Mesenchymal stem cell (in vitro differentiated cells and primary cell): ENCODE results near the gene GARRE1.
A peak's percentile ranks its signal among the peaks of the same experiment; 100 is the strongest.
"Not testable (repeated sequence)": the region's sequence is repeated elsewhere in the genome, so short reads cannot be mapped to it uniquely, and the experiment has no call there.

Experiments used
- DNase-seq: peaks from one replicate; pipeline ENCODE4 v3.0.0-alpha.2; 2013
- H2AFZ ChIP-seq: one replicate; pipeline ENCODE4 v1.6.1; 2013; ENCODE audit warnings: low read depth, mild to moderate bottlenecking, control low read depth, inconsistent platforms, low read length, moderate library complexity
- H2AK5ac ChIP-seq: 2 replicates; pipeline ENCODE4 v1.6.1; 2013; ENCODE audit warnings: low read length, moderate library complexity, mild to moderate bottlenecking, inconsistent platforms; ENCODE audit not compliant: severe bottlenecking
- H2BK120ac ChIP-seq: one replicate; pipeline ENCODE4 v1.6.1; 2013; ENCODE audit warnings: low read depth, mild to moderate bottlenecking, inconsistent platforms, low read length, moderate library complexity
- H2BK12ac ChIP-seq, 2 experiments: one replicate each; pipeline ENCODE4 v1.6.1; 2013; ENCODE audit warnings: inconsistent platforms in 2 of 2, low read length in 2 of 2, mild to moderate bottlenecking in 2 of 2, moderate library complexity in 2 of 2, control low read depth in 1 of 2
- H2BK15ac ChIP-seq: one replicate; pipeline ENCODE4 v1.6.1; 2013; ENCODE audit warnings: mild to moderate bottlenecking, low read depth, inconsistent platforms; ENCODE audit not compliant: poor library complexity, severe bottlenecking
- H2BK5ac ChIP-seq: 2 replicates; pipeline ENCODE4 v1.6.1; 2013; ENCODE audit warnings: low read depth, mild to moderate bottlenecking, low read length, control low read depth, inconsistent platforms; ENCODE audit not compliant: poor library complexity, severe bottlenecking
- H3K14ac ChIP-seq, 2 experiments: one replicate each; pipeline ENCODE4 v1.6.1; 2013; ENCODE audit warnings: inconsistent platforms in 2 of 2, low read length in 2 of 2, control low read depth in 1 of 2, mild to moderate bottlenecking in 1 of 2, moderate library complexity in 1 of 2
- H3K18ac ChIP-seq, 2 experiments: one replicate each; pipeline ENCODE4 v1.6.1; 2013; ENCODE audit warnings: inconsistent platforms in 2 of 2, low read length in 2 of 2, control low read depth in 1 of 2, low read depth in 1 of 2, mild to moderate bottlenecking in 1 of 2
- H3K23ac ChIP-seq, 2 experiments: one replicate each; pipeline ENCODE4 v1.6.1; 2013; ENCODE audit warnings: inconsistent platforms in 2 of 2, low read length in 2 of 2, mild to moderate bottlenecking in 2 of 2, moderate library complexity in 2 of 2, control low read depth in 1 of 2
- H3K27ac ChIP-seq: 2 replicates; pipeline ENCODE4 v1.5.1; 2013; ENCODE audit warnings: mild to moderate bottlenecking, moderate library complexity, low read length, control low read depth, inconsistent platforms; ENCODE audit not compliant: poor library complexity, severe bottlenecking
- H3K27me3 ChIP-seq, 2 experiments: 2 replicates each; pipeline versions ENCODE4 v1.6.1 to v1.7.0; 2013; ENCODE audit warnings: low read length in 2 of 2, mild to moderate bottlenecking in 2 of 2, moderate library complexity in 2 of 2, control low read depth in 1 of 2, inconsistent platforms in 1 of 2; ENCODE audit not compliant: control insufficient read depth in 1 of 2, insufficient read depth in 1 of 2
- H3K36me3 ChIP-seq, 2 experiments: 2 replicates each; pipeline versions ENCODE4 v1.6.1 to v1.7.0; 2013; ENCODE audit warnings: low read length in 2 of 2, control low read depth in 1 of 2, inconsistent platforms in 1 of 2, low read depth in 1 of 2, mild to moderate bottlenecking in 1 of 2; ENCODE audit not compliant: insufficient read depth in 2 of 2, control insufficient read depth in 1 of 2
- H3K4ac ChIP-seq, 2 experiments: one replicate each; pipeline ENCODE4 v1.6.1; 2013; ENCODE audit warnings: inconsistent platforms in 2 of 2, low read length in 2 of 2, mild to moderate bottlenecking in 2 of 2, moderate library complexity in 2 of 2, control low read depth in 1 of 2, low read depth in 1 of 2
- H3K4me1 ChIP-seq: 2 replicates; pipeline ENCODE4 v1.6.1; 2013; ENCODE audit warnings: low read depth, low read length, control low read depth; ENCODE audit not compliant: control insufficient read depth, insufficient read depth
- H3K4me2 ChIP-seq: 2 replicates; pipeline ENCODE4 v1.6.1; 2013; ENCODE audit warnings: low read length, mild to moderate bottlenecking, inconsistent platforms; ENCODE audit not compliant: poor library complexity, severe bottlenecking
- H3K4me3 ChIP-seq, 2 experiments: 2 replicates each; pipeline versions ENCODE4 v1.5.1 to v1.7.0; 2013; ENCODE audit warnings: low read length in 2 of 2, mild to moderate bottlenecking in 2 of 2, control low read depth in 1 of 2, low read depth in 1 of 2; ENCODE audit not compliant: insufficient read depth in 1 of 2
- H3K79me1 ChIP-seq: replicated peaks from 2 replicates; pipeline ENCODE4 v1.6.1; 2013; ENCODE audit warnings: mild to moderate bottlenecking, control low read depth, low read length, inconsistent platforms; ENCODE audit not compliant: poor library complexity, severe bottlenecking
- H3K9ac ChIP-seq: 2 replicates; pipeline ENCODE4 v1.7.0; 2013; ENCODE audit warnings: mild to moderate bottlenecking, low read length, moderate library complexity
- H3K9me3 ChIP-seq: 2 replicates; pipeline ENCODE4 v1.7.0; 2013; ENCODE audit warnings: mild to moderate bottlenecking, low read length; ENCODE audit not compliant: control insufficient read depth
- H4K8ac ChIP-seq: one replicate; pipeline ENCODE4 v1.6.1; 2013; ENCODE audit warnings: inconsistent platforms, mild to moderate bottlenecking, low read length, moderate library complexity
- H4K91ac ChIP-seq: one replicate; pipeline ENCODE4 v1.6.1; 2013; ENCODE audit warnings: mild to moderate bottlenecking, low read length, inconsistent platforms
- WGBS: methylation state at CpG from one replicate; pipeline ENCODE4 v1.1.7; 2013; ENCODE audit warnings: mixed read lengths; 5-methylcytosine and 5-hydroxymethylcytosine counted together

GARRE1 gene

GRCh38 chr19:34216745-34217219, 37.6 kb upstream of the GARRE1 start:
- H3K23ac ChIP-seq, H2BK15ac ChIP-seq, H3K27me3 ChIP-seq, H3K9ac ChIP-seq, H2AK5ac ChIP-seq, H3K4me1 ChIP-seq, H3K4me3 ChIP-seq, H2BK120ac ChIP-seq, H2AFZ ChIP-seq, H2BK5ac ChIP-seq, H3K27ac ChIP-seq, H3K9me3 ChIP-seq, DNase-seq, H3K4ac ChIP-seq, H3K18ac ChIP-seq, H4K91ac ChIP-seq, H3K4me2 ChIP-seq, H3K14ac ChIP-seq, H2BK12ac ChIP-seq, H4K8ac ChIP-seq: not testable (repeated sequence)
- 92% methylated on average over 13 of the region's 14 CpGs for WGBS
- Histone ChIP-seq H3K36me3 (peaks cover 28 to 78% of the 10 kb centered on the region in 2 experiments), H3K79me1 (peaks cover 14% of the 10 kb centered on the region)

DNA sequence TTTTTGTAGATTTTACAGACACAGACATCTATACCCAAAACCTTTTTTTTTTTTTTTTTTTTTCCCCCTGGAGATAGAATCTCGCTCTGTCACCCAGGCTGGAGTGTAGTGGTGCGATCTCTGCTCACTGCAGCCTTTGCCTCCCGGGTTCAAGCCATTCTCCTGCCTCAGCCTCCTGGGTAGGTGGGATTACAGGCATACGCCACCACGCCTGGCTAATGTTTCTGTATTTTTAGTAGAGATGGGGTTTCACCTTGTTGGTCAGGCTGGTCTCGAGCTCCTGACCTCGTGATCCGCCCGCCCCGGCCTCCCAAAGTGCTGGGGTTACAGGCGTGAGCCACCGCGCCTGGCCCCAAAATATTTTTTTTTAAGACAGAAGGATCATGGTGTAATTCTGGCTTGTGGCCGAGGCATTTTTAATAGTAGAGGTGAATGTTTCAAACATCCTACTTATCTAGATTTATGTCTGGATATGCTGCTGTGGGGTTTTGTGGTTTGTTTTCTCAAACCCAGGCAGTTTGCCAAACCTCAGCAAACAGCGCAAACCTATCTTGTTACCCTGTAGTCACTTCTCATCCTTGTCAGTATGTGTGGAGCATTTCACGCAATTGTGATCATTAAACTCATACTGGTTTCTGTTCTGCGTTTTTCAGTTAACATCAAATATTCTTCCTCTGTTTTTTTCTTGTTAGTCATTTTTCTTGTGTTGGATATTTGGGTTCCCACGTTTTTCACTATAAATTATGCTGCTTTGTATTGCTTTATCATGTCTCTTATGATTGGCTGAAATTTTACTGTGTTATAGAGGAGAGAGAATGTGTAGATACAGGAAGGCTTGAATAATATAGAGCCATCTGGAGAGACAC, 36.2 kb upstream of the GARRE1 start:
- Histone ChIP-seq H3K27me3 (no peaks in the 10 kb centered on the region), H3K14ac (no peak overlapping the region), H4K8ac (no peak overlapping the region), H2AK5ac (no peak overlapping the region), H4K91ac (no peak overlapping the region), H2BK5ac (no peak overlapping the region), H3K4me3 (no peak overlapping the region), H3K4ac (no peak overlapping the region), H2BK15ac (no peak overlapping the region), H3K23ac (no peak overlapping the region), H3K4me1 (peaks cover 7% of the 10 kb centered on the region), H3K9me3 (no peaks in the 10 kb centered on the region), H3K27ac (peak overlapping the region; percentile 67), H2AFZ (no peak overlapping the region), H2BK120ac (no peak overlapping the region), H3K18ac (no peak overlapping the region), H3K36me3 (peaks cover 29 to 79% of the 10 kb centered on the region in 2 experiments), H3K79me1 (peaks cover 19% of the 10 kb centered on the region), H3K4me2 (peak overlapping the region; percentile 14), H2BK12ac (no peak overlapping the region), H3K9ac (peak overlapping the region; percentile 10)
- 75% methylated on average over 15 of the region's 18 CpGs for WGBS
- peak; percentile 92 for DNase-seq

DNA sequence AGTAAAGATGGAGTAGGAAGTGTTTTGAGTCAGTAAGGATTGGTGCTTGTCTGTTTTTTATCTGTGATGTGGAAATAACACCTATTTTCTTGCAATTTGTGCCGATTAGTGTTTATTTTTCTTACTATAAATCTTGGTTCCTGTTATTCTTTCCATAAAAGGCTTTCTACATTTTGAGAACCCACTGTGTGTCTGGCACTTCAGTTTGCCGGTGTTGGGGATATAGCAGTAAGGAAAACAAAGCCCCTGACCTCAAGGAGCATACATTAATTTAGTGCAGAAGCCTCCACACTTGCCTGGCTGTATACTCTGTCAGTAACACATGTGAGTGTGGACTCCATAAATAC, 35.6 kb upstream of the GARRE1 start:
- Histone ChIP-seq H3K4me3 (no peak overlapping the region), H3K27me3 (no peaks in the 10 kb centered on the region), H2AK5ac (no peak overlapping the region), H3K4me2 (peak overlapping the region; percentile 14), H4K91ac (no peak overlapping the region), H3K9ac (peak overlapping the region; percentile 10), H2AFZ (no peak overlapping the region), H3K23ac (no peak overlapping the region), H3K14ac (no peak overlapping the region), H4K8ac (no peak overlapping the region), H3K36me3 (peaks cover 30 to 79% of the 10 kb centered on the region in 2 experiments), H3K4ac (no peak overlapping the region), H3K18ac (no peak overlapping the region), H3K4me1 (peaks cover 7% of the 10 kb centered on the region), H2BK5ac (no peak overlapping the region), H3K9me3 (no peaks in the 10 kb centered on the region), H3K79me1 (peaks cover 21% of the 10 kb centered on the region), H3K27ac (peak overlapping the region; percentile 65), H2BK12ac (no peak overlapping the region), H2BK15ac (no peak overlapping the region), H2BK120ac (no peak overlapping the region)
- no peak for DNase-seq
- no CpG with 5 or more reads among the region's 2 CpGs for WGBS

DNA sequence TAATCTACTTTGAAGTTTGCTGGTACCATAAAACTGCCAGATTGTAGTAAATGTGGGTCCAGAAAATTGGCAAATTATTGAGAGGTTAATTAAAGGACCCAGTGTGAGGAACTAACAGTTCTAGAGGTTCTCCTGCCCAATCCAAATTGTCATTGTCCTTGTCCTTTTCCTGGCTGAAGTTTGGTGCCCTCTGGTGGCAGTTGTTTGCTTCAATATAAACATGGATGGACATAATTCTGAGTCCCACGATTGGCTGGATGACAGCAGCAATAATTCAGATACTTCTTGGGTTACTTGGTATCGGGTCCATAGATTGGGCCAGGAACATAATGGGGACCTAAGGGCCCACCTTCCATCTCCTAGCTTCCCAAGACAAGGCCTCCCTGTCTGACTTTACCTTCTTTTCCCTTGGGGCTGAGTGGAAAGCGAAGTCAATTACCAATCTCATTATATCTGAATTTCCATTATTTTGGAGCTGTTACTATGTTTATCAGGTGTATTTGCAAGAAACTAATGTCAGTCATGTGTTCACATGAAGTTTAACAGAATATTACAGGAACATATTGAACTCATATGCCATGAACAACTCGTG, 33.8 kb upstream of the GARRE1 start:
- Histone ChIP-seq H2AFZ (no peak overlapping the region), H3K14ac (no peak overlapping the region), H3K9ac (no peak overlapping the region), H4K8ac (no peak overlapping the region), H3K36me3 (peaks cover 23 to 81% of the 10 kb centered on the region in 2 experiments), H3K27ac (no peak overlapping the region), H3K4me3 (no peak overlapping the region), H2BK5ac (no peak overlapping the region), H2BK120ac (no peak overlapping the region), H3K9me3 (no peaks in the 10 kb centered on the region), H2BK15ac (no peak overlapping the region), H2BK12ac (no peak overlapping the region), H3K4ac (no peak overlapping the region), H3K18ac (no peak overlapping the region), H4K91ac (no peak overlapping the region), H2AK5ac (no peak overlapping the region), H3K23ac (no peak overlapping the region), H3K27me3 (no peaks in the 10 kb centered on the region), H3K4me1 (peaks cover 7% of the 10 kb centered on the region), H3K4me2 (no peak overlapping the region), H3K79me1 (peaks cover 20% of the 10 kb centered on the region)
- peak; percentile 74 for DNase-seq
- WGBS, result 78% methylated on average over 3 of the region's 4 CpGs
